ENCODE results near the gene CYB5R4. TPM values are rescaled to one million over a fixed set of nuclear protein-coding genes. Genes with fewer than 3 reads are reported as not detected.

CYB5R4 gene
- polyA plus RNA-seq, 1 experiment, result 13.7 TPM

GRCh38 chr6:83824388-83824801 is 35.1 kb upstream of the CYB5R4 start:
- Histone ChIP-seq H3K9me3 (ENCODE audit: control insufficient read depth, insufficient read depth, low read length) (no peaks in the 10 kb centered on the region), H3K27me3 (ENCODE audit: control insufficient read depth, insufficient read depth, low read length) (no peaks in the 10 kb centered on the region), H3K27ac (ENCODE audit: low read depth, low read length) (no peak overlapping the region), H3K4me3 (ENCODE audit: low read depth, low read length) (no peak overlapping the region)
- DNase-seq (ENCODE audit: low read depth, low spot score), result no peak
- CTCF ChIA-PET, result no interaction called here
- POLR2A ChIA-PET, result no interaction called here
- no peak for TF ChIP-seq CTCF (IDR thresholded peaks at IDR 0.05; ENCODE audit: low read depth, low read length)

GRCh38 chr6:83824831-83825230 is 34.7 kb upstream of the CYB5R4 start:
- ChIA-PET POLR2A (no interaction called here), CTCF (interaction anchor here (0.7 kb wide), 1 partner anchor 18 kb away, joined by 3 read pairs; no protein-coding TSS in a partner anchor)
- no peak overlapping the region for H3K27ac ChIP-seq (ENCODE audit: low read depth, low read length)
- no peak overlapping the region for H3K4me3 ChIP-seq (ENCODE audit: low read depth, low read length)
- no peaks in the 10 kb centered on the region for H3K9me3 ChIP-seq (ENCODE audit: control insufficient read depth, insufficient read depth, low read length)
- no peak for TF ChIP-seq CTCF (IDR thresholded peaks at IDR 0.05; ENCODE audit: low read depth, low read length)
- no peak for DNase-seq (ENCODE audit: low read depth, low spot score)
- H3K27me3 ChIP-seq (ENCODE audit: control insufficient read depth, insufficient read depth, low read length), result no peaks in the 10 kb centered on the region

GRCh38 chr6:83827050-83827449 is 32.4 kb upstream of the CYB5R4 start:
- CTCF ChIA-PET, result no interaction called here
- H3K9me3 ChIP-seq (ENCODE audit: control insufficient read depth, insufficient read depth, low read length), result no peaks in the 10 kb centered on the region
- H3K27ac ChIP-seq (ENCODE audit: low read depth, low read length), result no peak overlapping the region
- H3K27me3 ChIP-seq (ENCODE audit: control insufficient read depth, insufficient read depth, low read length), result no peaks in the 10 kb centered on the region
- POLR2A ChIA-PET, result no interaction called here
- no peak overlapping the region for H3K4me3 ChIP-seq (ENCODE audit: low read depth, low read length)
- TF ChIP-seq CTCF (IDR thresholded peaks at IDR 0.05; ENCODE audit: low read depth, low read length), result no peak
- DNase-seq (ENCODE audit: low read depth, low spot score), result no peak

GRCh38 chr6:83838727-83839126 is 20.8 kb upstream of the CYB5R4 start:
- no peaks in the 10 kb centered on the region for H3K27me3 ChIP-seq (ENCODE audit: control insufficient read depth, insufficient read depth, low read length)
- CTCF ChIA-PET, result no interaction called here
- no peak for TF ChIP-seq CTCF (IDR thresholded peaks at IDR 0.05; ENCODE audit: low read depth, low read length)
- no peak overlapping the region for H3K27ac ChIP-seq (ENCODE audit: low read depth, low read length)
- DNase-seq (ENCODE audit: low read depth, low spot score), result no peak
- H3K9me3 ChIP-seq (ENCODE audit: control insufficient read depth, insufficient read depth, low read length), result no peaks in the 10 kb centered on the region
- no peak overlapping the region for H3K4me3 ChIP-seq (ENCODE audit: low read depth, low read length)
- POLR2A ChIA-PET, result no interaction called here

GRCh38 chr6:83844170-83844569 is 15.3 kb upstream of the CYB5R4 start:
- Histone ChIP-seq H3K27me3 (ENCODE audit: control insufficient read depth, insufficient read depth, low read length) (no peaks in the 10 kb centered on the region), H3K27ac (ENCODE audit: low read depth, low read length) (no peak overlapping the region), H3K4me3 (ENCODE audit: low read depth, low read length) (no peak overlapping the region), H3K9me3 (ENCODE audit: control insufficient read depth, insufficient read depth, low read length) (no peaks in the 10 kb centered on the region)
- TF ChIP-seq CTCF (IDR thresholded peaks at IDR 0.05; ENCODE audit: low read depth, low read length), result no peak
- ChIA-PET CTCF (interaction anchor here (1.1 kb wide), 1 partner anchor 229 kb away, joined by 3 read pairs; no protein-coding TSS in a partner anchor), POLR2A (no interaction called here)
- DNase-seq (ENCODE audit: low read depth, low spot score), result no peak
